HL-60 (cell line): ENCODE results near the gene COL18A1.

Experiments
- DNase-seq, 2 experiments: peaks; one replicate each; pipeline ENCODE4 v3.0.0-alpha.2; 2010 to 2020; ENCODE audit warnings: low read depth in 1 of 2, low spot score in 1 of 2
- H3K27ac ChIP-seq: fragments of 250-450 bp; sonication (Bioruptor Pico); replicated peaks from 2 replicates; pipeline ENCODE4 v1.5.1; 2020; ENCODE audit warnings: mild to moderate bottlenecking, moderate library complexity
- H3K27me3 ChIP-seq: fragments of 250-450 bp; sonication (Bioruptor Pico); 2 replicates; pipeline ENCODE4 v1.5.1; 2021; ENCODE audit warnings: mild to moderate bottlenecking, moderate library complexity; ENCODE audit not compliant: insufficient read depth, poor library complexity, severe bottlenecking
- H3K4me3 ChIP-seq: replicated peaks from 2 replicates; pipeline ENCODE4 v1.5.1; 2011; ENCODE audit warnings: mild to moderate bottlenecking, control low read depth, low read length; ENCODE audit not compliant: insufficient read depth
- CTCF ChIP-seq: IDR thresholded peaks from one replicate; pipeline ENCODE4 v1.5.1; 2011; ENCODE audit warnings: low read length, control low read depth, inconsistent platforms; ENCODE audit not compliant: insufficient read depth
- GABPA ChIP-seq: IDR thresholded peaks from 2 replicates; pipeline ENCODE4 v1.6.1; 2012; ENCODE audit warnings: low read depth
- POLR2AphosphoS5 ChIP-seq: IDR thresholded peaks from 2 replicates; pipeline ENCODE4 v1.6.1; 2012; ENCODE audit warnings: low read depth
- REST ChIP-seq: IDR thresholded peaks from 2 replicates; pipeline ENCODE4 v1.6.1; 2012; ENCODE audit warnings: low read depth; ENCODE audit not compliant: insufficient replicate concordance
- SPI1 ChIP-seq: IDR thresholded peaks from 2 replicates; pipeline ENCODE4 v1.6.1; 2012; ENCODE audit warnings: low read depth, mild to moderate bottlenecking, borderline replicate concordance

The COL18A1 gene

GRCh38 chr21:45522986-45523385 is 118.0 kb downstream of the COL18A1 start:
- TF ChIP-seq REST (no peak), SPI1 (no peak), GABPA (no peak), CTCF (no peak)
- Histone ChIP-seq H3K27me3 (no peaks in the 10 kb centered on the region), H3K27ac (no peak overlapping the region), H3K4me3 (no peak overlapping the region)
- DNase-seq = no peak

GRCh38 chr21:45523411-45524101 is 118.6 kb downstream of the COL18A1 start:
- Histone ChIP-seq H3K4me3 (no peak overlapping the region), H3K27me3 (no peaks in the 10 kb centered on the region), H3K27ac (no peak overlapping the region)
- TF ChIP-seq REST (no peak), CTCF (no peak), POLR2AphosphoS5 (no peak), GABPA (no peak), SPI1 (no peak)
- no peak for DNase-seq

GRCh38 chr21:45524756-45525152 is 119.8 kb downstream of the COL18A1 start:
- Histone ChIP-seq H3K27ac (no peak overlapping the region), H3K27me3 (no peaks in the 10 kb centered on the region), H3K4me3 (no peak overlapping the region)
- DNase-seq = no peak
- TF ChIP-seq CTCF (no peak), POLR2AphosphoS5 (no peak), REST (no peak), GABPA (no peak), SPI1 (no peak)
